GM19240 (cell line): ENCODE results near the gene UPK1B.
A peak's percentile ranks its signal among the peaks of the same experiment; 100 is the strongest.

Experiments used
- DNase-seq: peaks from one replicate; pipeline ENCODE4 v3.0.0; 2011; ENCODE audit warnings: low spot score; ENCODE audit not compliant: insufficient read length

UPK1B gene

DNA sequence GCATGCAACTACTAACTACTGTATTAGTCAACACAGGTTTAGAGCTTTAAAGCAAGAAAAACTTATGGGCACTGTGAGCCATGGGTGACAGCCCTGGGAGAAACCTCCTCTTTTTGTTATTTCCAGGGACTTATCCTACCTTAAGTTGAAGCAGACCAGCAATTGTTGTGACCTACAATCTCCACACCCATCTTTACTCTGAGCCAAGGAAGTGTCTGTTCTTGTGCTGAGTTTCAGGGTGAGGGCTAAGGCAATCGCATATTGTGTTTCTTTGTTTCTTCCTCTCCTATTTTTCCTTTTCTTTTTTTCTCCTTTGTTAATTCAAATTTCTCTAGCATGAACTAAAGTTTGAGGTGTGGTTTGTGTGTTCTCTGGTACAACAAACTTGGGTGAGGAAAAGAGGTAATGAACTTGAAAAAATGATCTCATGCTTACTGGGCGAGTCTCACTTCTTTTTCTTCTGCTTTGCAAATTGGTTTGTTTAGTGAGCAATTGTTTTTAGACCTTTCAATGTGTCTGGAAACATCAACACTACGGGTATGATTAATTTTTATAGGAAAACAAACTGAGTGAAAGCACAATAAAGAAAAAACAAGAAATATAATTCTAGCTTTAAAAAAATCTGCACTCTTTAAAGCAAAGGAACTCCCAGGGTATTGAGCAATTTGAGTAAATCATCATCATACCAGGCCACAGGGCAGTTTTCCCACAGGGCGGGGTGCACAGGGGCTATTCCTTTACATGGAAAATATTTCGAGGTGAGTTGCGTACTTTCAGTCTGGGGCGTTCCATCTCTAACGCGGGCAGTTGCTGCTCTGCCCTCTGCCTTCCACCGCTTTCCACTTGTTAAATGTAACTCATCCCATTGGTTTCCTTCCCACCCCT, 2.7 kb downstream of the UPK1B start:
- no peak for DNase-seq

DNA sequence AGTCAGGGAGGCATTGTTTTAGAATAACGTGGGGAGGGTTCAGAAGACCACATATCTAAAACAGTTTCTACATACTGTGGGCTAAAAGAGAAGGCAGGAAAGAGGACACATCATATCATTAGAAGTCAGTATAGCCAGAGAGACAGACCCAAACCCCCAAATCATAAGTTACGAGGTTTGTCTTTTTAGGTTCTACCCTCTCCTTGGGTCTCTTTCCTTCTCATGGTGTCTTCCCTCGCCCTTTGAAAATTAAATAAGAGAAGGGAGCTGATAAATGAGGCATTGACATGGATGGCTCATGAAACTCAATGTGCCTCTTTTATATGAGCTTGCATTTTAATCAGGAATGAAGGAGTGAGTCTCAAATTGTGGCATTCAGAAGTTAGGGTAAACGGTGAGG, 3.4 kb downstream of the UPK1B start:
- DNase-seq = no peak

- no peak for DNase-seq
These were observed 3.9 kb downstream of the UPK1B start for GRCh38 chr3:119177321-119177720.

DNA sequence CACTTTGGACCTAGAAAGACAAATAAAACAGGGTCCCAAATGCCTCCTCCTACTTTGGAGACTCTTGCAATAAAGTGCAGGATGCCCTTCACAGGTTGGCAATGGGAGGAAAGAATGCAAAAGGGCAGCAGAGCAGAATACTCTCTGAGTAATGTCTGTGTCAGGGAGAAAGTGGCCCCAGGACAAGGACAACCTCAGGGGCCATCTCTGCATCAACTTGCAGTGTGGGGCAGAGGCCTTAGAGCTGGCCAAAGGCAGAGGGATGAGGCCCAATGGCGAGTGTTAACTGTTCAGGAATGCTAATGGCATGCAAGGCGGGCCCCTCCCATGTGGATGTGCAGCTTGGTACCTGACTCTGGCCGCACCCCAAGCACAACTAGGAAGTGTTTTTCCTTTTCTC, 8.4 kb downstream of the UPK1B start:
- DNase-seq = no peak

- no peak for DNase-seq
These were observed 10.7 kb downstream of the UPK1B start for GRCh38 chr3:119184111-119184510.

- DNase-seq = no peak
These were observed 11.6 kb downstream of the UPK1B start for GRCh38 chr3:119184796-119185570.

DNA sequence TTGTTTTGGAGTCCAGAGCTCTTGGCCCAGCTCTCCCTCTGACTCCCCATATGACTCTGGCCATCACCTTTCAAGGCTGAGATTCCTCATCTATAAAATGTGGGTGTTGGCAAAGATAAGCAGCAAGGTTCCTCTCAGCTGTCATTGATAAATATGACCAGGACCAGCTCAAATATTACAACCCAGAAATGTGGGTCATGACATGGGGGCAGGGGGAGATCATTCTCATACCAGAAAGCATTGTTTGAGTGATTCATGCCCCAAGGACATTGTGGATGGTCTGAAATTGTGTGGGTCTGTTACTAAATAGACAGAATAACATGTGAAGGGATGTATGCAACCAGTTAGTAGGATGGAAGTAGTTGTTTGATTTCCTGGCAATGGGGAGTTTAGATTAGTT, 13.9 kb downstream of the UPK1B start:
- DNase-seq = no peak

DNA sequence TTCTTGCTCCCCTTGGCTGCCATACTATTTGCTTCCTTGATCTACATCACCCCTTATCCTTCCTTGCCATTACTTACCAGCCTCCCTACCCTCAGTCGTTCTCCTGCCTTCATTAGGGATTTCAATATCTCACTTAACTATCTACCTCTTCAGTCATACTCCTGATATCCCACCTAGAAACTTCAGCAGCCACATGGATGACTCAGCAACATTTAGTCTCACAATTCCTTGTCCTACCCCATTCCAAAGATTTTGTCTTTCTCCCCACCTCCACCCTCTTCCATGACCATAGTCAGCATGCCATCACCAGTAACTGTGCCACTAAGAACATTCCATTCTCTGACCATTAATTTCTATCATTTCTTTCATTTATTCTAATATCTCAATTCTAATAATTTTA, 18.4 kb downstream of the UPK1B start:
- DNase-seq = no peak

DNA sequence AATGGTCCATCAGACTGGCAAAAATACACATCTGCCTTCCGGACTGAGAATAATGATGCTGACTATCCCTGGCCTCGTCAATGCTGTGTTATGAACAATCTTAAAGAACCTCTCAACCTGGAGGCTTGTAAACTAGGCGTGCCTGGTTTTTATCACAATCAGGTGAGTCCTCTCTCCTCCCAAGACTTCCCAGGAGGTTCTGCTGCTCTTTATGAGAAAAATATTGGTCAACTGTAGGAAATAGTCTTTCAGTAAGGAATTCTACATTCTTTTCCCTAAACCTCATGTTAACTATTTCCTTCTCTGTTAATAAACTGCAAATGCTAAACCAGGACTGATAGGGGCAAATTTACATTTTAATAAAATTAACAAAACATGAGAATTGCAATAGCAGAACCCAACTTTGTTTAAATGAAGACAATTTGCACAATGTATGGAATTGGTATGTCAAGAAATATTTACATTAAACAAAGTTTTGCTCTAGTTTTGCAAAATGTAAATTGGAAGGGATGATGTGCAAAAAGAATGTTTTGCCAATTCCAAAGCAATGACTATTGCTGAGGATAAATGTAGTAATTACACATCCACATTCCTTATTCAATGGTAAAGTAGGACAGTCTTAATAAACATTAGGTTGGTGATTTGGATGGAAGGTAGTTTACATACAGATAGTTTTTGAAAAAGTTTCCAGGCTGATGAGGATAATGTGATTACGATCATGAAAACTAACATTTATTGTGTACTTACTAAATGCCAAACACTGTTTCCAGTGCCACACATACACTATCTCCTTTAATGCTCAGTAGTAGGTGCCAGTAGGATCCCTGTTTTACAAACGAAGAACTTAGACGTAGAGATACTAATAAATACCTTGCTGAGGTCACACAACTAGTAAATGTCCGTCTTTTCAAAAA, 21.1 kb downstream of the UPK1B start:
- DNase-seq = no peak

DNA sequence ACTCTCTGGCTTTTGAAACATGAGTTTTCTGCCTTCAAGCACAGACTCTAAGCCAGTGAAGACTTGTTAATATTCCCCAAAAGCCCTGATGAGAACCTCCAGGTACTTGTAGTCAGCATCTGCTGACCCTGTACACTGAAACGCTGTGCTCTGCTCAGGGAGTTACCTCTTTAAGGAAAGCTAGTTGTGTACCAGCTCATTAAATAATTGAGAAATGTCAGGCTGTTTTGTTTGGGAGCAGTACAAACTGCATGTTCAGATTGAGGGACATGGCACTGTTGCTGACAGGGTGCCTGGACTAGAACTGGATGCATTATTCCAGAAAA, 21.7 kb downstream of the UPK1B start:
- DNase-seq = no peak

- DNase-seq = no peak
These were observed 22.5 kb downstream of the UPK1B start for GRCh38 chr3:119195911-119196310.

DNA sequence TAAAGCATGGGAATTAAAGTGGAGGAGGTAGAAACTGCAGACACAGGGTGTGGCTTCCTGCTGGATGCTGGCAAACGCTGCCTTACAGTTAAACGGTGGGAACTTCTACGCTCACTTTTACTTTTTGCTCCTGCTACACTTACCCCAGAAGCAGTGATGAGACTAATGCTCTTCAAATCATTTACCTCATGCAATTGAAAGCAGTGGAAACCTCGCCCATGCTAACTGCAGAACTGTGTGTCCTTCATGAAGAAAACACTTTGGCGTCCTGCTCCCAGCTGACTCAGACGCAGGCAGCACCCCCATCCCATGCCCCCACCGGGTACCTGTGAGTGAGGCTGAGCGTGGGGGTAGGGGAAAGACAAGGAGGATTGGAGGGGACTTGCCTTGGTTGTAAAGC, 31.8 kb downstream of the UPK1B start:
- DNase-seq = no peak

- no peak for DNase-seq
These were observed 32.3 kb downstream of the UPK1B start for GRCh38 chr3:119205685-119206084.

DNA sequence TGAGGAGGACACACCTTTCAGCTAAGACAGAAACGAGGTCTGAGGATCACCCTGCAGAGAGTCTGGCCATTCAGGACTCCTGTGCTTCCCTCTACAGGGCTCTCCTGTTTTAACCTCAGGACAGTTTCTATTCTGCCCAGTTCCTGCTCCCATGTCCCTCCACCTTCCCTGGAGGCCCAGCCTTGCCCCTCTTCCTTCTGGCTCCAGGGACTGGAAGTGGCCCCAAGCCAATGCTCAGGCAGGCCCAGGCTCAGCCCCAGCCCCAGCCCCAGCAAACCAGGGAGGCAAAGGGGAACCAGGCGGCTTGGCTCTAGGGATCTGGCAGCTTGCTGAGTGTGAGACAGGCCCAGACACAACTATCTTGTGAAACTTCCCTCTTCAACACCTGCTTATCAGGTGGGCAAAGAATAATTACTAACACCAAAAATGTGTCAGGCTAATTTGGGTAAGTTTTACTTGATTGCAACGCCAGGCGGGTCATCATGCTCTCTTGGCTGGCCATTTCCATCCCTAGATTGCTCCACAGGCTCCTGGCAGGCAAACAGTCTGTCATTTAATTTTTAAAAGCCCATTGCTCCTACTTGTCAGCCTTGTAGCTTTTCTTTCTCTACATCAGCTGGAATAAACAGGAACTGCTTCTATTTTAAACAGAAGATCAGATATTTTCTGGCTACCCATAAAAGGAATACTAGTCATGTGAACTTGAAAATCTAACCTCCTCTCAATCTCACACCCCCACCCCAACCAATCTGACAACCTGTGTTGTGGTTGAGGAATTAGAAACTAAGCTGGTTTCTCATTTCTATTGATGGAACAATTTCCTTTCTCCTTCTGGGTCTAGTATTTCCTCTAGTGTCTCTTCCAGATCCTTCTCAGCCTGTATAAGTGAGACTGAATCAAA, 33.5 kb downstream of the UPK1B start:
- no peak for DNase-seq

DNA sequence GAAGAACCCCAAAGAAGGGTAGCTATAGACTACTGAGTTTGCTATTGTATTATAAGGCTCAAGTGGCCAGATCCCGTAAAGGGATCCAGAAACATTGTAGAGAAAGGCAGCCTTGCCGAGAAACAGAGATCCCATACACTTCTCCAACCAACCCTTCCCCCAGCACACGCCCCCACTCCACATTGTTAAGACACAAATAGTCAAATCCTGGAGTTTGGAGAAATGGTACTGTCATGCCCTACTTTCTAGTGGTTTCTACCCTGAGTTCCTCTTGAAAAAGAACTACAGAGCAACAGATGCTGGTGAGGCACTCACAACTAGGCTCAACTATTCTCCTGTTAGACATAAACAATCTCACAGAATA, 34.1 kb downstream of the UPK1B start:
- no peak for DNase-seq

DNA sequence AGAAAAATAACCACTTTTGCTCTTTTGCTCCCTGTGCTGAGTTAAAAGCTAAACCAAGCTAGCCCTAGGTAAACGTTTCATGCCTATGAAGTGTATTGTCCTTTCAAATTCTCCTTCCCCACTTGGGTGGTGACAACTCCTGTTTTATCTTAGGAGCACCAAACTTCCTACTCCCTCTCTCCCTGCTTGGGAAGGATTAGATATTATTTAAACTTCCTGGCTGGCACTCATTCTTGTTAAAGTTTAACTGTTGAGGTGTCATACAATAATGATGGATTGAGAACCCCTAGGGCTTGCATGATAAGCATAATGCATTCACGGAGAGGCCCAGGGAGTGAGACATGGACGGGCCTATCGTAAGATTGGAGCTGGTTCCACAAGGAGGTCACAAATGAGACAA, 37.8 kb downstream of the UPK1B start:
- DNase-seq = no peak

- no peak for DNase-seq
These were observed 38.4 kb downstream of the UPK1B start for GRCh38 chr3:119211803-119212202.

GRCh38 chr3:119219069-119219468, 45.7 kb downstream of the UPK1B start:
- DNase-seq = peak; percentile 72

GRCh38 chr3:119220198-119220597, 46.8 kb downstream of the UPK1B start:
- no peak for DNase-seq

DNA sequence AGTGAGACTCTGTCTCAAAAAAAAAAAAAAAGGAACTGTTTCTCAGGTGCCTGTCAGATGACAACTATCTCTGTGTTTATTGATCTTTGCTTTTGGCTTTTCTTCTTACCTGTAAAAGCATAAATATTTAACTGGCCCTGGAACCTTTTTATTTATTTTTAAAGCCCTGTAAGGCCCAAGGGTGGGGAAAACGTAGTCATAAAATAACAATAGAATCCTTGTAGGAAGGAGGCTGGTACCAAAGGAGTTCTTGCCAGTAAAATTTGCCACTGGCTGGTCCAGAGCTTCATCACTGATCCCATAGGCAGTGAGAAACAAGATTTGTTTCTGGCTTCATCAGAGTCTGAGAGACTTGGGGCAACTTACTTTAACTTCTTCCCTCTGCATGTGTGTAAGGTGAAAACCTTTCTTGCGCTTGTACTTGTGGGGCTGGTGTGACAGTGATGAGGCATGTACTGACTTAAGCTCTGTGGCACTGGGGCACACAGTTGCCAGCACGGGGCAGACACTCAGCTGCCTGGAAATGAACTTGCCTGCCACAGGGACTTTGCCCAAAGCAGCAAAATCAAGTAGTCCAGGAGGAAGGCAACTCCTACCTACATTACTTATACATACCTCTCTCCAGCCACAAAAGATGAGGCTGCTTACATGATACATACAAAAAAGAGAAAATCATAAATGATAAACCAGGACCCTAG, 47.7 kb downstream of the UPK1B start:
- DNase-seq = no peak
